Measurements from ENCODE around the gene SLK. TPM values are rescaled to one million over a fixed set of nuclear protein-coding genes. Genes with fewer than 3 reads are reported as not detected.

Gene SLK
- total RNA-seq, 1 experiment from 2014 or later: 15.6 TPM

Other genes starting within 250 kb of the SLK start
- gene SH3PXD2A, start 111.6 kb upstream of the SLK start, total RNA-seq (2014; rRNA removed; shearing (Covaris generic)): 6.8 and 8.1 TPM in 2 replicates
- gene STN1, start 49.0 kb upstream of the SLK start, total RNA-seq (2014; rRNA removed; shearing (Covaris generic)): 24.0 and 42.9 TPM in 2 replicates
- 0.59 and 1.0 TPM in 2 replicates for gene COL17A1, start 118.7 kb downstream of the SLK start, total RNA-seq (2014; rRNA removed; shearing (Covaris generic))
- gene SFR1, start 155.0 kb downstream of the SLK start, total RNA-seq (2014; rRNA removed; shearing (Covaris generic)): 17.6 and 18.5 TPM in 2 replicates

All from H7 (cell line).